Measurements from ENCODE around the gene CT47B1.
"Not testable (repeated sequence)": the region's sequence is repeated elsewhere in the genome, so short reads cannot be mapped to it uniquely, and the experiment has no call there.

CT47B1 gene

GRCh38 chrX:120875766-120876165 is at the start of gene CT47B1:
TSS of gene CT47B1 (minus strand) at chrX:120875866. CDS start at chrX:120875670, 196 bp downstream.
- DNase-seq (ENCODE audit: low spot score) = not testable (repeated sequence)

- DNase-seq (ENCODE audit: low spot score) = no peak
Measured at GRCh38 chrX:120874678-120875557, 748 bp downstream of the CT47B1 start.

- no peak for DNase-seq (ENCODE audit: low spot score)
Measured at GRCh38 chrX:120857240-120857639, 18.4 kb downstream of the CT47B1 start.

- DNase-seq (ENCODE audit: low spot score) = no peak
Measured at GRCh38 chrX:120840827-120841226, 34.8 kb downstream of the CT47B1 start.

- no peak for DNase-seq (ENCODE audit: low spot score)
Measured at GRCh38 chrX:120839491-120839890, 36.2 kb downstream of the CT47B1 start.

- DNase-seq (ENCODE audit: low spot score) = not testable (repeated sequence)
Measured at GRCh38 chrX:120827213-120827612, 48.5 kb downstream of the CT47B1 start.

GRCh38 chrX:120825146-120825545 is 50.5 kb downstream of the CT47B1 start:
- DNase-seq (ENCODE audit: low spot score) = no peak

- no peak for DNase-seq (ENCODE audit: low spot score)
Measured at GRCh38 chrX:120824021-120824420, 51.6 kb downstream of the CT47B1 start.

- DNase-seq (ENCODE audit: low spot score) = no peak
Measured at GRCh38 chrX:120823556-120823955, 52.1 kb downstream of the CT47B1 start.

All from cerebellar cortex (tissue), 1 donor.